ENCODE measurements around the gene ARID2. TPM values are rescaled to one million over a fixed set of nuclear protein-coding genes. Genes with fewer than 3 reads are reported as not detected.

ARID2 gene
- total RNA-seq, 2 experiments from 2014 or later: 33.2 to 33.4 TPM

- ATAC-seq: no peak
- no peak for TF ChIP-seq CTCF (IDR thresholded peaks at IDR 0.05)
- H3K27me3 Mint-ChIP-seq: no peaks in the 10 kb centered on the region
- no peaks in the 10 kb centered on the region for H3K4me1 Mint-ChIP-seq (ENCODE audit: low read depth)
- peaks cover 49% of the 10 kb centered on the region for H3K36me3 Mint-ChIP-seq (ENCODE audit: low read depth)
- intact Hi-C loops (cut with micrococcal nuclease): no loop called here
- no peak for DNase-seq
- no peaks in the 10 kb centered on the region for H3K9me3 Mint-ChIP-seq
- peak overlapping the region; percentile 10 for H3K27ac Mint-ChIP-seq
- no peak overlapping the region for H3K4me3 Mint-ChIP-seq
- CTCF ChIA-PET: no interaction called here
- POLR2A ChIA-PET: no interaction called here
Measured at GRCh38 chr12:45928309-45928708, 198.8 kb downstream of the ARID2 start.

- POLR2A ChIA-PET: no interaction called here
- H3K27ac Mint-ChIP-seq: no peak overlapping the region
- TF ChIP-seq CTCF (IDR thresholded peaks at IDR 0.05): no peak
- no peak for DNase-seq
- H3K4me1 Mint-ChIP-seq (ENCODE audit: low read depth): no peaks in the 10 kb centered on the region
- no peak overlapping the region for H3K4me3 Mint-ChIP-seq
- intact Hi-C loops (cut with micrococcal nuclease): no loop called here
- no peaks in the 10 kb centered on the region for H3K27me3 Mint-ChIP-seq
- H3K36me3 Mint-ChIP-seq (ENCODE audit: low read depth): peaks cover 45% of the 10 kb centered on the region
- ATAC-seq: no peak
- CTCF ChIA-PET: no interaction called here
- H3K9me3 Mint-ChIP-seq: no peaks in the 10 kb centered on the region
Measured at GRCh38 chr12:45930369-45930768, 200.9 kb downstream of the ARID2 start.

GRCh38 chr12:45933504-45933903 is 204.0 kb downstream of the ARID2 start:
- ChIA-PET CTCF (interaction anchor here (1.1 to 2.1 kb wide), 3 partner anchors 29 to 390 kb away, joined by 3 to 5 read pairs (median 5); no protein-coding TSS in a partner anchor), POLR2A (no interaction called here)
- intact Hi-C loops (cut with micrococcal nuclease): no loop called here
- Mint-ChIP-seq H3K9me3 (no peaks in the 10 kb centered on the region), H3K4me3 (no peak overlapping the region), H3K27me3 (no peaks in the 10 kb centered on the region), H3K27ac (no peak overlapping the region), H3K36me3 (ENCODE audit: low read depth) (peaks cover 29% of the 10 kb centered on the region), H3K4me1 (ENCODE audit: low read depth) (peaks cover 12% of the 10 kb centered on the region)
- no peak for TF ChIP-seq CTCF (IDR thresholded peaks at IDR 0.05)
- ATAC-seq (no peak), DNase-seq (no peak)

- Mint-ChIP-seq H3K4me3 (no peak overlapping the region), H3K27me3 (no peaks in the 10 kb centered on the region), H3K36me3 (ENCODE audit: low read depth) (peaks cover 29% of the 10 kb centered on the region), H3K4me1 (ENCODE audit: low read depth) (peaks cover 12% of the 10 kb centered on the region), H3K27ac (no peak overlapping the region), H3K9me3 (no peaks in the 10 kb centered on the region)
- POLR2A ChIA-PET: interaction anchor here (0.7 to 1.0 kb wide), 2 partner anchors 55 to 57 kb away, joined by 3 read pairs; no protein-coding TSS in a partner anchor
- CTCF ChIA-PET: interaction anchor here (1.4 to 2.1 kb wide), 2 partner anchors 31 to 391 kb away, joined by 5 read pairs; no protein-coding TSS in a partner anchor
- intact Hi-C loops (cut with micrococcal nuclease): no loop called here
- TF ChIP-seq CTCF (IDR thresholded peaks at IDR 0.05): no peak
- ATAC-seq (no peak), DNase-seq (no peak)
Measured at GRCh38 chr12:45934956-45935355, 205.4 kb downstream of the ARID2 start.

- Mint-ChIP-seq H3K4me1 (ENCODE audit: low read depth) (peaks cover 12% of the 10 kb centered on the region), H3K36me3 (ENCODE audit: low read depth) (peaks cover 44% of the 10 kb centered on the region), H3K4me3 (no peak overlapping the region), H3K9me3 (no peaks in the 10 kb centered on the region), H3K27me3 (no peaks in the 10 kb centered on the region), H3K27ac (no peak overlapping the region)
- intact Hi-C loops (cut with micrococcal nuclease): no loop called here
- POLR2A ChIA-PET: no interaction called here
- DNase-seq (no peak), ATAC-seq (no peak)
- CTCF ChIA-PET: no interaction called here
- no peak for TF ChIP-seq CTCF (IDR thresholded peaks at IDR 0.05)
Measured at GRCh38 chr12:45938566-45938965, 209.1 kb downstream of the ARID2 start.
